Lower leg skin (tissue), 3 donors: ENCODE measurements around the gene CSGALNACT2.

Experiments used
- CTCF ChIP-seq, 3 donors: fragments of 450-650 bp; IDR thresholded peaks; one replicate each; pipeline ENCODE4 v1.5.1; 2016; ENCODE audit warnings: antibody characterized with exemption in 3 of 3, mild to moderate bottlenecking in 3 of 3, moderate library complexity in 2 of 3
- POLR2A ChIP-seq, 2 donors: fragments of 450-650 bp; IDR thresholded peaks; one replicate each; pipeline ENCODE4 v1.6.1; 2016 to 2017; ENCODE audit warnings: antibody characterized with exemption in 2 of 2, mild to moderate bottlenecking in 1 of 2, moderate library complexity in 1 of 2

GRCh38 chr10:43197834-43198681 lies 59.8 kb downstream of the CSGALNACT2 start:
- no peak for TF ChIP-seq CTCF (IDR thresholded peaks at IDR 0.05)
- TF ChIP-seq POLR2A (IDR thresholded peaks at IDR 0.05) = no peak
